ENCODE data around the gene GALM.
"Not testable (repeated sequence)": the region's sequence is repeated elsewhere in the genome, so short reads cannot be mapped to it uniquely, and the experiment has no call there.

Gene GALM

DNA sequence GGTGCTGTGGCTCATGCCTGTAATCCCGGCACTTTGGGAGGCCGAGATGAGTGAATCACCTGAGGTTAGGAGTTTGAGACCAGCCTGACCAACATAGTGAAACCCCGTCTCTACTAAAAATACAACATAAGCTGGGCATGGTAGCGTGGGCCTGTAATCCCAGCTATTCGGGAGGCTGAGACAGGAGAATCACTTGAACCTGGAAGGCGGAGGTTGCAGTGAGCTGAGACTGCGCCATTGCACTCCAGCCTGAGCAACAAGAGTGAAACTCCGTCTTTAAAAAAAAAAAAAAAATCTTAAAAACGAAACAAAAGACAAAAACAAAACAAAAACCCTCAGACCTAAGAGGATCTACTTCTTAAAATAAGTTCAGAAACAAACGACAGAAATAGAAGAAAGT, 16.7 kb downstream of the GALM start:
- DNase-seq = peak; percentile 42

DNA sequence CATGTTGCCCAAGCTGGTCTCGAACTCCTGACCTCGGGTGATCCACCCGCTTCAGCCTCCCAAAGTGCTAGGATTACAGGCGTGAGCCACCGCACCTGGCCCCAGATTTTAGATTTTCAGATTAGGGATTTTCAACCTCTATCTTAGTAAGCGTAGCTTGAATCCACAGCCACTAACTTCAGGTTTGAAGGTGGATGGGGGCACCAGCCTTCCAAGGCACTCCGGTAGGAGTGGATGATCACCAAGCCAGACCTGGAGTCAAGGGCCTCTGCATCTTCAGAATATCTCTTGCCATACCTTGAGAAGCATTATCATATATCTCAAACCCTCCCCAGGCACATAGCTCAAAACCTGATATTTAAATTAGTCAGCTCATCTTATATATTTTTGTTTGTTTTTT, 17.9 kb downstream of the GALM start:
- no peak for DNase-seq

DNA sequence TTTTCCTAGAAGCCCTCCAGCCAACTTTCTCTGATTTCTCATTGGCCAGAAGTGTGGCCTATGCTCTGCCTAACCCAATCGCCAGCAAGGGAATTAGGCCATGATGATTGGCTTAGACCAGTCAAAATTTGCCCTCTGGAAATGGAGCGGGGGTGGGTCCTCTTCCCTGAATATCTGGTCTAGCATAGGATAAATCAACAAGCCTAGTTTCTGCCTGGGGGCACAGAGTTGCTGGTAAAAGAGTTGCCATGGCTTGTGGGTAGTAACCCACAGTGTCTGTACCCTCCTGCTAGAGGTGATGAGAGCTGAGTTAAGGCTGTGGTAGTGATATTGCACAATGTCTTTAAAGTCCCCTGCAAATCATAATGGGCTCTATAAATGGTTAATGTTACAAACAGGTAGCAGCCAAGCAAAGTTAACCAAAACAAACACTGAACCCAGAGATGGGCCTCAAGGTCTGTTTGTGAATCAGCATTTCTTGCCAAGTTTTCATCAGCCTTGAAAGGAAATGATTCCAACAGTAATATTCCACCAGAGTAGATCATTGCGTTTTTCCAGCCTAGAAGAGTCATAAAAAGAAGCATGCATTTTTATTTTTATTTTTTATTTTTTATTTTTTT, 19.3 kb downstream of the GALM start:
- DNase-seq = no peak

DNA sequence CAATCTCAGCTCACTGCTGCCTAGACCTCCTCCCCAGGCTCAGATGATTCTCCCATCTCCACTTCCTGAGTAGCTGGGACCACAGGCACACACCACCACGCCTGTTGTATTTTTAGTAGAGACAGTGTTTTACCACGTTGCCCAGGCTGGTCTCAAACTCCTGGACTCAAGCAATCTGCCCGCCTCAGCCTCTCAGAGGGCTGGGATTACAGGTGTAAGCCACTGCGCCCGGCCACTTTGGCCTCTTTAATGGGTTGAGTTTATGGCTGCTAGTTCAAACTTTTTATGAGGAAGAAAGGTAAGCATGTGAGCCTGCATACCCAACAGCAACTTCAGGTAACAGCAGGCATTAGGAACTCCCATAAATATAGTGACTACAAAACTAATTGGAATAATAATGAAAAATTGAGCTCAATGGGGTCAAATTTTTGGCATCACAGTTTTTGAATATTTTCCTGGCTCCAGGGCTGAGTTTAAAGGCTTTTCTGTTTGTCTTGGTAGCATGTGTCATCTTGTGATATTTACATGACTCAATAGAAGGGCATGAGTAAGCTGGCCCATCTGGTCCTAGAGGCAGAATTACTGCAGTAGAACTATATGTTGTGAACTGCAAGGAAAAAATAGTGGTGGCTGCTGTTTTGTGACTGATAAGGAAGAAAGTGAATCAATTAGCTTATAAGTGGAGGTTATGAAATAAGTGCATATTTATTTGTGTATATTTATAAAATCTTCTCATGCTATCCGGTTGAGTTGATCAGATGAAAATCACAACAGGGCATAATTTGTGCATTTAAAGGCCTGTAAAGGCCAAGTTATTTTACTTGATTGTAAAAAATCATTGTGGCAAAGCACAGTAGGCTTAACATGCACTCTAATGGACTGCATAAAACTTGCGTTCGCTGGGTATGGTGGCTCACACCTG, 24.8 kb downstream of the GALM start:
- DNase-seq = peak; percentile 74

DNA sequence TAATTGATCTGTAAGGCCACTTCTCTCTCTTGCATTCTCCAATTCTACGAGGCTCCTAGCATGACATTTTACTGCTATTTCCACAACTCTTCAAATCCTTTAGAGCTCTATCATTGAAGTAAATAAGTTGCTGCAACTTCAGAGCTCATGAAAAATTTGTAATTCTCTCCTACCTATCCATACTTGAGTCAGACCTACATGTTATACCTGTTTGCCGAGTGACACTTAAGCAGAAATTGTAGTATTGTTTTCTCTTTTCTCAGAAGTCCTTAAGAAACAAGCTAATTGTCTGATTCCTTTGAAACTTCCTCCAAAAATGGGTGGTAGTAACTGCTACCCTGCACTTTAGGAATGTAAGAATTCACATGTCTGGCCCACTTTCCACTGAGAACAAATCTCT, 26.1 kb downstream of the GALM start:
- no peak for DNase-seq

DNA sequence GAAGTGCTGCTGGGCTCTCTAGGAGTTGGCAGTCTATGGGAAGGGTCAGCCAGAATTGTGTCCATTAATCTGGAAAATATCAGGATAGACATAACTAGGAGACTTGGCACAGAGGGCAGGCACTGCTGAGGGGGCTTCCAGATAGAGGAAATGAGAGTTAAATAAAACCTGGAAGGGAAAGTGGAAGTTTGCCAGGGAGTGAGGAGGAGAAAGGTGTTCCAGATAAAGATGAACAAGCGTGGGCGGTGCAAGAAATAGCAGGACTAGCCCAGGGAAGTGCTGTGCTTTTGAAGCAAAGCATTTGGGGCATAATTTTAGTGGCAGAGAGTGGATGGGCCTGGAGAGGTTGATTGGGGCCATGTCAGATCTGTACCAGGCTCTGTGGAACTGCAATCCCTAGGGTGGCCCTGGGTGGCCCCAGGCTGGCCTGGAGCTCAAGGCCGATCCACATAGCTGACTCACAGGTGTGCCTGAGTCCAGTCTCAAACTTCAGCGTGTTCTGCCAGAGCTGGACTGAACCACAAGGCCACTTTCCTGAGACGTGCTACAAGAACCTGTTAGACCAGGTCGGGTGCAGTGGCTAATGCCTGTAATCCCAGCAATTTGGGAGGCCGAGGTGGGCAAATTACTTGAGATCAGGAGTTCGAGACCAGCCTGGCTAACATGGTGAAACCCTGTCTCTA, 26.9 kb downstream of the GALM start:
- no peak for DNase-seq

DNA sequence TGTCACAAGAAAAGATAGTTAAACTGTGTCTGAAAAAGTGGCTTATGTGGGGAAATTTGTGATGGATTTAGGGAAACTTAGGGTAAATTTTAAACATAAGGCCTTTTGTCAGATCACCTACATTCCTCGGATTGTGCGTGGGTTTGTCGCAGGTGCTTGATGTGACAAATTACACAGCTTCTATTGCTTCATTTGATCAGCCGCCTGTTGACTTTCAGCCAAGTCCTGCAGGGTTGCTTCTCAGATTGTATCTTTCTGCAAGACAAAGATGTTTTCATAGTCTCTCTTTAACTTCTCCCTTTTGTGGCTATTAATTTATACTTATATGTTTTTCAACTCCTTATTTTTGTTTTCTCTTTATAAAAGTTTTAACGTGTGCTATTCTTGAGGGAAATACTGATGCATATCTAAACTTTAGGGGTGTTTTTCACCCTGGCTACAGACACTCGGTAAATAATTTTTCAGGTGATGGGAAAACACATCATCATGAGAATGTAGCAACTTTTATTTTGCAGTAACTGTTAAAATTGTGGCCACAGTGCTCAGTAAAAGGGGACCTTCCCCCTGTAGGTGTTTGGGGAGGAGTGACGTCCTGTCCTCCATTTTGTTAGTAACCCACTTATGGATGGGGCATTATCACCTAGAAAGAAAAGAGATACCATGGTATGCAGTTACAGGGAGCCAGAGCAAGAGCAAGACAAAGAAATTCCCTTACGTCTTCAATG, 31.4 kb downstream of the GALM start:
- DNase-seq = peak; percentile 89

DNA sequence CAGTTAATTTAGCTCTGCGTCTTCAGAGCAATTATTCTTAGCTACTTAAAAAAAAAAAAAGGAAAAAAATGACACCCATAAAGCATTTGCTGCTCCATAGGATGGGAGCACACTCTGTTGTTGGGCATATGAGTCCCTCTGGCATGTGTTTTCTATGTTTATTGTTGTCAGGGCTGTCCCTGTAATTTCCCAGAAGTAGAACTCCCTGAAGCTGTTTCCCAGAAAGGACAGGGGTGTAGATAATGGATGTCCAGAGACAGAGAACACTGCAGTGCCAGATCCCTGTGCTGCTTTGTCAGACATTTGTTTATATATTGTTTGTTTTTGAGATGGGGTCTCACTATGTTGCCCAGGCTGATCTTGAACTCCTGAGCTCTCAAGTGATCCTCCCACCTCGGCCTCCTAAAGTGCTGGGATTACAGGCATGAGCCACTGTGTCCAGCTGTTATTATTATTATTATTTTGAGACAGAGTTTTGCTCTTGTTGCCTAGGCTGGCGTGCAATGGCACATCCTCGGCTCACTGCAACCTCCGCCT, 32.6 kb downstream of the GALM start:
- no peak for DNase-seq

DNA sequence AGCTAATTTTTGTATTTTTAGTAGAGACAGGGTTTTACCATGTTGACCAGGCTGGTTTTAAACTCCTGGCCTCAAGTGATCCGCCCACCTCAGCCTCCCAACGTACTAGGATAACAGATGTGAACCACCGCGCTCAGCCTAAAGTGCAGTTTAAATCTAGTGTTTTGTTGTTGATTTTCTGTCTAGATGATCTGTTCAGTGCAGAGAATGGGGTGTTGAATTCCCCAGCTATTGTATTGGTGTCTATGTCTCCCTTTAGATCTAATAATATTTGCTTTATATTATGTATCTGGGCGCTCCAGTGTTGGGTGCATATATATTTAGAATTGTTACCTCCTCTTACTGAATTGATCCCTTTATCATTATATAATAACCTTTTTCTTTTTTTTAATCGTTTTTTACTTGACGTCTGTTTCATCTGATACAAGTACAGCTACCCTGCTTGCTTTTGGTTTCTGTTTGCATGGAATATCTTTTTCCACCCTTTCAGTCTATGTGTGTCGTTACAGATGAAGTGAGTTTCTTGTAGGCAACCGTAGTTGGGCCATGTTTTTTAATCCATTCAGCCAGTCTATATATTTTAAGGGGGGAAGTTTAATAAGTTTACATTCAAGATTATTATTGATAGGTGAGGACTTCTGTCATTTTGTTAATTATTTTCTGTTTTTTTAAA, 34.3 kb downstream of the GALM start:
- peak; percentile 57 for DNase-seq

DNA sequence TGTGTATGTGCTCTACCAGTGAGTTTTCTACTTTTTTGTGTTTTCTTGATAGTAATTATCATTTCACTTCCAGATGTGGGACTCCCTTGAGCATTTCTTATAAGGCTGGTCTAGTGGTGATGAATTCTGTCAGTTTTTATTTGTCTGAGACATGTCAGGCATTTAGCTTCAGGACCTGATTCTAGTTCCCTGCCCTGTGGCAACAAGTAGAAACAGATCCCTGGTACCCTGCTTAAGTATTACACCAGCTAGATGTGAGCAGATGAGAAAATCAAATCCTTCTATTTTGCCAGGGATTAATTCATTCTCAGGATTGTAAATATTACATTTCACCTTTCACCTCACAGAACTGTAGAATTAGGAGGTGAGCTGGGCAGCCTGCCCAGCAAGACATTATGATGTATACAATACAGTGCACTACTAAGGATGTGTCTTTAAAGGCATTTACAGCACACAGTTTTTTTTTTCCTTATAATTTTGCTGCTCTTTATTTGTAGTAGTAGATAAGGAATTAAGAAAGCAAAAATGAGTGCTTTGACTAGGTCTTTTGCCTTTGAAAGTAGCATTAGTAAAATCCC, 35.1 kb downstream of the GALM start:
- DNase-seq = no peak

DNA sequence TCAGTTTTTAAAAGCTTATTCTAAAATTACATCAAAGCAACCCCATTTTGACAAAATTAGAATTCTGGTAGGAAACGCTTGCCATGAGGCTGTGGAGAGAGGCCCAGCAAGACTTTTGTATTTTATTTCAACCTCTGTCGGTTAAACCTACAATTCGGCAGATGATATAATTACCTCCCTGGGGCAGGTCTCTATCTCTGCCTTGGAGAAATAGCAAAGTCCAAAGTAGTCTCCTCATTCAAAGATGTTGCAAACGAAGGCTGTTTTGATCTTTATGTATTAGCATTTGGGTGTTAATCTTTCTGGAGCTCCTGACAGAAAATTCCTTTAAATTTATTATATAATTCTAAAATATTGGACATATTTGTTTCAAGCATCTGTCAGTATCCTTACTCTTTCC, 35.6 kb downstream of the GALM start:
- no peak for DNase-seq

DNA sequence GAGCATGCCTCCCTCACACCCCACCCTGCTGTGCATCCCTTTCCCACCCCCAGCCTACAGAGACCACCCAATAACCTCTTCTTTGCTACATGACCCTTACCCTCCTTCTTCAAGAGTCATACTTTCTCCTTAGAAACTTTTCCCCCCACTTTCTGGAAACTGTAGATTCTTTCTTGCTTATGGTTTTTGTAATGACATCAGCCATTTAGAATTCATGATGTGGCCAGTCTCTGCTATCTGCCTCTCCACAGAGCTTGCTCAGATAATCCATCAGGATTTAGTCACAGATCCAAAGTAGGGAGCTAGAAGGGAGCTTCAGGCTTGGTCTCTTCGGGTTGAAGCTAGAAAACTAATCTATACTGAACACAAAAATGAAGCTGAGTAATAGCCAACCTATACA, 36.5 kb downstream of the GALM start:
- no peak for DNase-seq

DNA sequence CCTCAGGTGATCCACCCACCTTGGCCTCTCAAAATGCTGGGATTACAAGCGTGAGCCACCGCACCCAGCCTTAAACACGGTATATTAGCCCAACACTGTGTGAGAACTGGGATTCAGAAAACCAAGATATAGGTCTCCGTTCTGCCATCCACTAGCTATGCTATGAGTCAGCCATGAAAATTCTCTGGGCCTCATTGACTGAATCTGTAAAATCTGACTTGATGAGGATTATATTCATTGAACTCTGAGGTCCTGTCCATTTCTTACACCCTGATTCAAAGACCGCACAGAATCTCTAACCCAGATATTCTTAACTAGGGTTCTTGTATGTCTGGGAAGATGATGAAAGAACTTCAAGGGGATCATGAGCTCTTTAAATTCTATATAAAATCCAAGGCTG, 37.4 kb downstream of the GALM start:
- not testable (repeated sequence) for DNase-seq

DNA sequence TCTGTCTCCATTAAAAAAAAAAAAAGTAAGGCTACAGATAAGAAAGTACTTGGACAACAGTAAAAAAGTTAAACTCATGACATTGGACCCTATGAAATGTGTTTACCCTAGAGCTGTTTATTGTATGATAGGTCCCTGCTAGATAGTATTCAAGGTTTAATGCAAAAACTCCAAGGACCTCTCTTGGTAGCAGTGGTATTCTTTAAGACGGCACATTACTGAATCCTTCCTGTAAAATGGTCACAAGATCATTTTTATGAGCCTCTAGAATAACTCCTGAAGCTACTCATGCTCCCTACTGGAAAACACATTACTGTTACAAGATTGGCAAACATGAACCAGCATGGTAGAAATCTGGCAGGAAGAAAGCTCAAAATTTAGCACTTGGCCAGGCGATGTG, 38.8 kb downstream of the GALM start:
- DNase-seq = no peak

DNA sequence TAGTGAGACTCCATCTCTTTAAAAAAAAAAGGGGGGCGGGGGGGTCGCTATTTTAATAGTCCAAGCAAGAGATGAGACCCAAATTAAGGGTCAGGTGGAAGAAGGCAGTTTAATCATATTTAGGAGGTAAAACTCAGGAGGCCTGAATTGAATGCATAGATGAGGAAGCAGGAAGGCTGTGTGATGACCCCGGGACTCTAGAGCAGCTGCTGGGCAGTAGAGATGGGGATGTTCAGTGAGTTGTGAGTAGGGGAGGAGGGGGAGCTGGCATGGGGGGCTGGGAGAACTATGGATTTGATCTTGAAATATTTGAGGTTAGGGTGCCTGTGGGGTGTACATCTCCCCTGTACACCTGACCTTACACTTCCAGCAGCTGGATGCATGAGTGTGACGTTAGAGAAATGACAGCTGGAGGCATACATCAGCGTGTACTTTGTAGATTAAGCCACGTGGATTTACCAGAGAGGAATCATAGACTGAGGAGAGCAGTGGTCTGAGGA, 41.0 kb downstream of the GALM start:
- DNase-seq = no peak

DNA sequence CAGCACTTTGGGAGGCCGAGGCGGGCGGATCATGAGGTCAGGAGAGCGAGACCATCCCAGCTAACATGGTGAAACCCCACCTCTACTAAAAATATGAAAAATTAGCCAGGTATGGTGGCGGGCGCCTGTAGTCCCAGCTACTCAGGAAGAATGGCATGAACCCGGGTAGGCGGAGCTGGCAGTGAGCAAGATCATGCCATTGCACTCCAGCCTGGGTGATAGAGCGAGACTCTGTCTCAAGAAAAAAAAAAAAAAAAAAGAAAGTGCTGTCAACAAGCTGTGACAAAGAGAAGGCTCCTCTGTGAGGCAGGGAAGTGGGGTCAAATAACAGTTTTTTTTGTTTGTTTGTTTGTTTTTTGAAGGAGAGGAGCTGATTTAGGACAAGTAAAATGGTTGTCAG, 42.6 kb downstream of the GALM start:
- DNase-seq = peak; percentile 43

DNA sequence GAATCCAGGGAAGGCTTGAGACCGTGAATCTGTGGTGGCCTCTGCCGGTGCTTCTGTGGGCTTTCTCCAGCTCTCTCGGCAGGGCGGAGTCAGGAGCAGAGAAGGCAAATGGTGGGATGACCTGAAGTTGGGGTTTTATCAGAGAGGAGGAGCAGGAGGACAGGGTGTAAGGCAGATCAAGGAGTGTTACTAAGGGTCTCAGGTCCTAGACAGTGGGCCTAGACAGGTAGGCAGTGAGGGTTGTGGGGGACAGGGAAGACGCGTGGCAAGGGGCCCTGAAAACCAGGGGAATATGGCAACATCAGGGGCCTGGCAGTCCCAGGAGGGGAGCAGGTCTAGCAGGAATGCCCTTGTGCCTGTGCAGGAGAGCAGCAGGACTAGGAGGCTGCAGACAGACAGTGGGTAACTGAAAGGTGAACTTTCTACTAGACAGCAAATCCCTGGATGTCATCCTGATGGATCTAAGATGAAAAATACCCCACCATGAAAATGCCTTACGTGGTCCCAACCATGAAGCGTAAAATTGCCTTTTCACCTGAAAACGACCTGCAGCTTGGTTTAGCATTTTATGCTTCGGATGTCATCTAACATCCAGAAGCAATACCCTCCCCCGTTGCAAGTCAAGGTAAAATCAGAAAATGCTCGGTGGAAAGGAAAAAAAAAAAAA, 43.1 kb downstream of the GALM start:
- DNase-seq = no peak

DNA sequence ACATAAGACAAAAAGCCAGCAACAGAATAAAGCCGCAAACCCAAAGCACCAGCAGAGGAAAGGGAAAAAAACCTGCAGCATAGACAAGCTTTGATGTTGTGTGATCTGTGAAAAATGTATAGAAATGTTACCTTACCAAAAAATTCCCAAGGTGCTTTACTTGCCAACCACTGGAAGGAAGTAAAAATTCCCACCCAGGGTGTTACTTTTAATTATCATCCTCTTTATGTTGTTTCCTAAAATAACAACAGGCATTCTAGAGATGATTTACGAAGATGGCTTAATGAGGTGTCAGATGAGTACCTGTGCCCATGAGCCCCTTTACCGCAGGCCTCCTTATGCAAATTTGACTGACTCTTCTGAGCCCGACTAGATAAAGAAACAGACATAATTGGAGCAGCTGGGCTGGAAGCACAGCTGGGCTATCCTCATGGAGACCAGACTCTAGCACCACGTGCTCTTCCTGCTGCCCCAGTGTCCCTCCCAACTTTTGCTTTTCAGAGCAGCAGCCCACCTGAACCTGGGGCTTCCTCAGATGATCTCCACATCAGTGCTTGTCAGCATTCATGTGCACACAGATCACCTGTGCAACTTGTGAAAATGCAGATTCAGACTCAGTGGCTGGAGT, 43.8 kb downstream of the GALM start:
- peak; percentile 83 for DNase-seq

DNA sequence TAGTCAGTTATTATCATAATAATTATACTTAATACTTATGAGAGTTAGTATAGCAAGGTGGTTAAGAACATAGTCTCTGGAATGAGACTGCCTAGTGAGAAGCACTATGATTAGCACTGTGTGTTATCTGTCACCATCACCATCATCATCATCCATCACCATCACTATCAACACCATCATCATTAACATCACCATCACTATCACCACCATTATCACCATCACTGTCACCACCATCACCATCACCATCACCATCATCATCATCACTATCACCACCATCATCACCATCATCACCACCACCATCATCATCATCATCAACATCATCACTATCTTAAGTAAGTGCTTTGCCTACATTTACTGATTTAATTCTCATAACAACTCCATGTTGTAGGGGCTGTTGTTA, 45.6 kb downstream of the GALM start:
- DNase-seq = no peak

DNA sequence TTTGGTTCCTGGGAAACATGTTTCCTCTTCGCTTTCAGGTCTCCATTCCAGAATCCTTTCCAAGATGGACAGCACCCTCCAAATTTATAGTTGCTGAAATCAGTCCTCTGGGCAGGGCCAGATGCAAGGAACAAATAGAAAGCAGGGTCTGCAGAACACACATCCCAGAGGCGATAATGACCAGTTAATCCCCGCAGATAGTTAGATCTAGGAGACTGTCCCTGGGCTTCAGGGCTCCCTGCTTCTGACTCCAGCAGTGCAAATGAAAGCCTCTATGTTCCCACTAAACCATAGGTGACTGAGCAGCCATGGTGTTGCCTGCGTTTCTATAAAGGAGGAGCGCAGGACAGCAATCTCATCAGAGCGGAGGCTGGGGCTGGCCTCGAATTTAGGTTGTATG, 46.5 kb downstream of the GALM start:
- DNase-seq = no peak

DNA sequence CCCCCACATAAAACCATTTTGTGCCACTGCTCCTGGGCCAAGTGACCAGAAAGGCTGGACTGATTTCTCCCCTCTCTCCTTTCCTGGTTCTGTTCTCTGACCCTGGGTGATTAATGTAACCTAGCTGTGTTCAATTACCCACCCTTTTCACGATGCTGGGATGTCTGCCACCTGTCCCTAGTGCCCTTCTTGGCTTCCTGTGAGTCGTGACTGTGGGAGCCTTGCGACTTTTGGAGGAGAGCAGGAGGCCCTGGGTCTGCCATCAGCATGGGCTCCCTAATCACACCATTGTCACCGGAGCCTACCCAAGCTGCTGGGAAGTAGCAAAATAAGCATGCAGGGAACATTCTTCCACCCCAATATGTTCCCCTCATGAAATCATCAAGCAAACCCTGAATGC, 47.0 kb downstream of the GALM start:
- DNase-seq = no peak
